ENCODE measurements around the gene PLK5.
"Not testable (repeated sequence)": the region's sequence is repeated elsewhere in the genome, so short reads cannot be mapped to it uniquely, and the experiment has no call there.

PLK5 gene

DNA sequence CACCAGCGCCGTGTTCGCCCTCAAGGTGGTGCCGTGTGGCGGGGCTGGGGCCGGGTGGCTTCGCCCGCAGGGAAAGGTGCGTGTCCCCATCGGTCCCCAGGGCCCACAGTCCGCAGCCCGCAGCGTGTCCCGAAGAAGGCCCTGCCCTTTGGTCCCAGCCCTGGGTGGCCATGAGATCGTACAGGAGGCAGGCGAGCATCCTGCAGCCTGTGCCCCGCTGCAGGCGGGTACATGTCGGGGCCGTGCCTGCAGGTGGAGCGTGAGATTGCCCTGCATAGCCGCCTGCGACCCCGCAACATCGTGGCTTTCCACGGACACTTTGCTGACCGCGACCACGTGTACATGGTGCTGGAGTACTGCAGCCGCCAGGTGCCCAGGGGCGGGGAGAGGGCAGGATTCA, 1.5 kb downstream of the PLK5 start:
- ATAC-seq (no peak), DNase-seq (ENCODE audit: low spot score in 2 of 2) (no peak)
- no peaks in the 10 kb centered on the region for H3K36me3 Mint-ChIP-seq
- H3K4me3 Mint-ChIP-seq: no peak overlapping the region
- H3K9me3 Mint-ChIP-seq: no peaks in the 10 kb centered on the region
- no peak overlapping the region for H3K27ac Mint-ChIP-seq
- peaks cover 9% of the 10 kb centered on the region for H3K4me1 Mint-ChIP-seq

DNA sequence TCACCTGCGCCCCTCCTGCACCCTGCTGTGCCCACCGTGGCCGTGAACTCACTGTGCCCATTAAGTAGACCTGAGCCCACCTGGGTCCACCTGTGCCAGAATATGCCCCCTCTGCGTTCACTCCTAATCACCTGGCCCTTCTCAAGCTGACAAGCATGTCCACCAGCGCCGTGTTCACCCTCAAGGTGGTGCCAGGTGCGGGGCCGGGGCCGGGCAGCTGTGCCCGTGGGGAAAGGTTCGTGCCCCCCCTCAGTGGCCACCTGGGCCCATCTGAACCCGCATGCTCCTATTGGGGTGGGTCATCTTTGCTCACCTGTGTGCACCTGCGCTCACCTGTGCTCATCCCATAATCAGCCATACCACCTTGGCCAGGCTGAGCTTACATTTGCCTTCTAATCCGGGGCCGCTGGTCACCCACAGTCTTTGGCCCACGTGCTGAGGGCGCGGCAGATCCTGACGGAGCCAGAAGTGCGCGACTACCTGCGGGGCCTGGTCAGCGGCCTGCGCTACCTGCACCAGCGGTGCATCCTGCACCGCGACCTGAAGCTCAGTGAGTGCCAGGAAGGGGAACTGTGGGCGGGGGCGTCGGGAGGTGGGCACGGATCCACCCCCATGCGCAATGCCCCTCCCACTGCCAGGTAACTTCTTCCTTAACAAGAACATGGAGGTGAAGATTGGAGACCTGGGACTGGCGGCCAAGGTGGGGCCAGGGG, 2.3 kb downstream of the PLK5 start:
- Mint-ChIP-seq H3K4me1 (peaks cover 9% of the 10 kb centered on the region), H3K4me3 (no peak overlapping the region), H3K9me3 (no peaks in the 10 kb centered on the region), H3K36me3 (no peaks in the 10 kb centered on the region), H3K27ac (no peak overlapping the region)
- ATAC-seq (no peak), DNase-seq (ENCODE audit: low spot score in 2 of 2) (no peak)

DNA sequence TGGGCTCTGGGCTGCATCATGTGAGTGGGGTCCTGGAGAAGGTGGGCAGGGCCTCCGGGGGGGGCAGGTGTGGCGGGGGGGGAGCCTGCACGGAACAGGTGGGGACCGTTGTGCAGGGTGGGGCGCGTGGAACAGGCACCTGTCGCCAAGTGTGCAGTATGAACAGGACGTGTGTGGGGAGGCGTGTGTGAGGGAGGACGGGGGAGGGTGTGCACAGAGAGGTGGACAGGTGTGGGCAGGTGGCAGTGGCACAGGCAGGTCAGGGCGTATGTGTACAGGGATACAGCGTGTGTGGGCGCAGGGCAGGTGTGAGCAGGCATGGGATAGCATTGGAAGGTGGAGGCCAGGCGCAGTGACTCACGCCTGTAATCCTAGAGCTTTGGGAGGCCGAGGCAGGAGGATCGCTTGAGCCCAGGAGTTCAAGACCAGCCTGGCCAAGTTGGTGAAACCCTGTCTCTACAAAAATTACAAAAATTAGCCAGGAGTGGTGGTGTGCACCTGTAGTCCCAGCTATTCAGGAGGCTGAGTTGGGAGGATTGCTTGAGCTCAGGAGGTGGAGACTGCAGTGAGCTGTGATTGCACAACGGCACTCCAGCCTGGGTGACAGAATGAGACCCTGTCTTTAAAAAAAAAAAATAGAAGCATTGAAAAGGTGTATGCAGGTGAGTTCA, 3.2 kb downstream of the PLK5 start:
- no peak overlapping the region for H3K4me3 Mint-ChIP-seq
- no peaks in the 10 kb centered on the region for H3K9me3 Mint-ChIP-seq
- no peak for DNase-seq (ENCODE audit: low spot score in 2 of 2)
- no peak for ATAC-seq
- no peaks in the 10 kb centered on the region for H3K36me3 Mint-ChIP-seq
- peaks cover 9% of the 10 kb centered on the region for H3K4me1 Mint-ChIP-seq
- no peak overlapping the region for H3K27ac Mint-ChIP-seq

DNA sequence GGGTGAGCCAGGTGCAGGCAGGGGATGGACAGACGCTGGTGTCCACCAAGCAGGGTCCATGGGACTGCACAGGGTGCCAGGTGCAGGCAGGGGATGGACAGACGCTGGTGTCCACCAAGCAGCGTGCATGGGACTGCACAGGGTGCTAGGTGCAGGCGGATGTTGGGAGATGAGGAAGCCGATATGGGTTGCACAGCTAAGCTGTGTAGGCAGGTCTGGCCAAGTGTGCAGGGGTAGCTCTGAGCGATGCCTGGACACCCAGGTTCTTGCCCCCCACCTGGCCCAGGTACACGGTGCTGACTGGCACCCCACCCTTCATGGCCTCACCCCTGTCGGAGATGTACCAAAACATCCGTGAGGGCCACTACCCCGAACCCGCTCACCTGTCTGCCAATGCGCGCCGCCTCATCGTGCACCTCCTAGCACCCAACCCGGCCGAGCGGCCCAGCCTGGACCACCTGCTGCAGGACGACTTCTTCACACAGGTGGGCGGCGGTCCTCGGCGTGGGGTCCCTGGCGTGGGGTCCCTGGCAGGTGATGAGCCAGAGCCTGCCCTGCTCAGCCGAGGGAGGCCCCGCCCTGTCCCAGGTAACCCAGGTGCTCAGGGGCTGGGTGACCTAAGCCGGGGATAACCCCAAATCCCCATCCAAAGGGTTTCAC, 3.9 kb downstream of the PLK5 start:
- no peak for DNase-seq (ENCODE audit: low spot score in 2 of 2)
- Mint-ChIP-seq H3K4me3 (no peak overlapping the region), H3K36me3 (no peaks in the 10 kb centered on the region), H3K27ac (no peak overlapping the region), H3K9me3 (no peaks in the 10 kb centered on the region), H3K4me1 (peaks cover 9% of the 10 kb centered on the region)
- no peak for ATAC-seq

DNA sequence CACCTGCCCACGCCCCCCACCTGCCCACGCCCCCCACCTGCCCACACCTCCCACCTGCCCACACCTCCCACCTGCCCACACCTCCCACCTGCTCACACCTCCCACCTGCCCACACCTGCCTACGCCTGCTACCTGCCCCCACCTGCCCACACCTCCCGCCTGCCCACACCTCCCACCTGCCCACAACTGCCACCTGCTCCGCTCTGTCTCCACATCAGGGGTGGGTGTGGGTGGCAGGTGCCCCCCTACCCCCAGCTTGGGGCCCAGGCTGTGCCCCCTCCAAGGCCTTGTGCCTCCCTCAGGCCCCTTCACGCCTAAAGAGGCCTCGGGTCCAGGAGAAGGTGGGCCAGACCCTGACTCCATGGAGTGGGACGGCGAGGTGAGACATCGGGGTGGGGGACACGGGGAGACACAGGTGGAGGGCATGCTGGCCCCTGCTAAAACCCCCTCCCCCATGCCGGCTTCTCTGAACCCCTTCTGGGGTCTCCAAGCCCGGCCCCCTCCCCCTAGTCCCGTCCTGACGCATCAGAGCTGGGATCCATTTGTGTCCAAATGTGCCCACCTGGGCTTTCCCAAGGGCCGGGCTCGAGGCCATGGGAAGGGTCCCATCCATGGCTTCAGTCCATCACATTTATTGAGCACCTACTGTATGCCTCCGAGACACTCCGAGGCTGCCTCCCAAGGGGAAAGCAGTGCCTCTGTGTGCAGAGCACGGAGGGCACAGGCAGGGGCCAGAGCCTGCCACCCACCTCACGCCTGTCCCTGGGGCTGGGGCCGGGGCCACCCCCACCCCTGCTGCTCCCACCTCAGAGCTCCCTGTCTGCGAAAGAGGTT, 4.9 kb downstream of the PLK5 start:
- ATAC-seq (no peak), DNase-seq (ENCODE audit: low spot score in 2 of 2) (no peak)
- H3K4me1 Mint-ChIP-seq: peaks cover 9% of the 10 kb centered on the region
- H3K9me3 Mint-ChIP-seq: no peaks in the 10 kb centered on the region
- H3K36me3 Mint-ChIP-seq: no peaks in the 10 kb centered on the region
- H3K4me3 Mint-ChIP-seq: no peak overlapping the region
- H3K27ac Mint-ChIP-seq: no peak overlapping the region

DNA sequence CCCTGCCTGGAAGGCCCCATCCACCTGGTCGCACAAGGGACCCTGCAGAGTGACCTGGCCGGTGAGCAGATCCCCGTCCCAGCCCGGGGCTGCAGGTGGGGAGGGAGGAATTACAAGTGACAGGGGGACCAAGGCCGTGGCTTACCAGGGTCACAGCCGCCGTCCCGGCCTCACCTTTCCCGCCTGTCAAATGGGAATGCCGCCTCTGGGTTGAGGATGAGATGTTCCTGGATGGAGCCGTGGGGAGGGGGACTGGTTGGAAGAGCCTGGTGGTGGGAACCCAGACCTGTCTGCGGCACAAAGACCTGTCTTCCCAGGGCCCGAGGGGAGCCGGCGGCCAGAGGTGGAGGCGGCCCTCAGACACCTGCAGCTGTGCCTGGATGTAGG, 5.5 kb downstream of the PLK5 start:
- Mint-ChIP-seq H3K9me3 (no peaks in the 10 kb centered on the region), H3K36me3 (no peaks in the 10 kb centered on the region), H3K27ac (no peak overlapping the region), H3K4me3 (no peak overlapping the region), H3K4me1 (peaks cover 7% of the 10 kb centered on the region)
- DNase-seq (ENCODE audit: low spot score in 2 of 2): no peak
- ATAC-seq: no peak

DNA sequence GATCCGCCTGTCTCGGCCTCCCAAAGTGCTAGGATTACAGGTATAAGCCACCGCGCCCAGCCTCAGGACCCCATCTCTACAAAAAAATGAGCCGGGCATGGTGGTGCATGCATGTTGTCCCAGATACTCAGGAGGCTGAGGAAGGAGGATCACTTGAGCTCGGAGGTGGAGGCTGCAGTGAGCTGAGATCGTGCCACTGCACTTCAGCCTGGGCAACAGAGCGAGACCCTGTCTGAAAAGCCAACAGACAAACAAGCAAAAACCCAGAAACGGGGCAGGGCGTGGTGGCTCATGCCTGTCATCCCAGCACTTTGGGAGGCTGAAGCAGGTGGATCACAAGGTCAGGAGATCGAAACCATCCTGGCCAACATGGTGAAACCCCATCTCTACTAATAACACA, 7.0 kb downstream of the PLK5 start:
- not testable (repeated sequence) for H3K27ac Mint-ChIP-seq; DNase-seq (ENCODE audit: low spot score in 2 of 2); H3K4me1 Mint-ChIP-seq; H3K4me3 Mint-ChIP-seq; H3K9me3 Mint-ChIP-seq; H3K36me3 Mint-ChIP-seq; ATAC-seq

DNA sequence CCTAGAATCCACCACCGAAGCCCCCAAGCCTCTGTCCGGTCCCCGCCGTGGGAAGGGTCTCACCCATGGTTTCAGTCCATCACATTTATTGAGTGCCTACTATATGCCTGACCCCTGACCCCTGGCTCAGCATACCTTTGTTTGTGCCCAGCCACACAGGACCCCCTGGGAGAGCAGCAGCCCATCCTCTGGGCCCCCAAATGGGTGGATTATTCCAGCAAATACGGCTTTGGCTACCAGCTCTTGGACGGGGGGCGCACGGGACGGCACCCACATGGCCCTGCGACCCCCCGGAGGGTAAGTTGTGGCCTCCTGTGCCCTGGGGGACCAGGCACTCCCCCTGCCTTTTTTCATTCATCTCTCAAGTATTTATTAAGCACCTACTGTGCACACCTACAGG, 7.7 kb downstream of the PLK5 start:
- Mint-ChIP-seq H3K4me1 (no peaks in the 10 kb centered on the region), H3K27ac (no peak overlapping the region), H3K4me3 (no peak overlapping the region), H3K9me3 (no peaks in the 10 kb centered on the region), H3K36me3 (no peaks in the 10 kb centered on the region)
- ATAC-seq (no peak), DNase-seq (ENCODE audit: low spot score in 2 of 2) (no peak)

DNA sequence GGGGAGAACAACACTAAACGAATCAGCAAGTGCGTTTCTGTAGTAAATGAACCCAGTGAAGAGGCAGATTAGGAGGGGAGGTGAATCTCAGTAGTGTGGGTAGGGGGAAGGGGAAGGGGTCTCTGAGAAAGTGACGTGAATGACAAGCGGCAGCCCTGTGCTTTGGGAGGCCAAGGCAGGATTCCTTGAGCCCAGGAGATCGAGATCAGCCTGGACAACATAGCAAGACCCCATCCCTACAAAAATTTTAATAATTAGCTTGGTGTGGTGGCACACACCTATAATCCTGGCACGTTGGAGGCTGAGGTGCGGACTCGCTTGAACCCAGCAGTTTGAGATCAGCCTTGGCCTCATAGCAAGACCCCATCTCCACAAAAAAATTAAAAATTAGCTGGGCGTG, 8.1 kb downstream of the PLK5 start:
- ATAC-seq (no peak), DNase-seq (ENCODE audit: low spot score in 2 of 2) (no peak)
- Mint-ChIP-seq H3K9me3 (no peaks in the 10 kb centered on the region), H3K4me1 (no peaks in the 10 kb centered on the region), H3K27ac (no peak overlapping the region), H3K4me3 (no peak overlapping the region), H3K36me3 (no peaks in the 10 kb centered on the region)

DNA sequence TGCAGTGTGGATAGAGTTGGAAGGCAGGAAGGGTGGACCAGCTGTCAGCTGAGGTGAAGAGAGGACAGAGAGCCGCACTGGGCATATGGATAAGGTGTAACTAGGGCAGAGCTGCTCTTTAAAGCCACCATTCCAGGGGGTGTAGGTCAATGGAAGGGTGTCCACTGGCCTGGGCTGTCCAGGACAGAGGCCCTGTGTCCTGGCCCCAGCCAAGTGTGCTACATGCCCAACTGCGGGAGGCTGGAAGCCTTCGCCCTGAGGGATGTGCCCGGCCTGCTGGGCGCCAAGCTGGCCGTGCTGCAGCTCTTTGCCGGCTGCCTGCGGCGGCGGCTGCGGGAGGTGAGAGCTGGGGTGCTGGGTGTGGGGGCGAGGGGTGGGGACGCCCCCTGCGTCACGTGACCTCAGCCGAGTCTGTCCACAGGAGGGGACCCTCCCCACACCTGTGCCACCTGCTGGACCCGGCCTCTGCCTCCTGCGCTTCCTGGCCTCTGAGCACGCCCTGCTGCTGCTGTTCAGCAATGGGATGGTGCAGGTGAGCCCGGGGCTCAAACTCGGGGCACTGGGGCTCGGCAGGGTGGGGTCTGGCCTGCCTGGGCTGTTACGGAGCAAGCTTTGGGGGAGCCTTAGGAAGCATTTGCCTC, 9.8 kb downstream of the PLK5 start:
- Mint-ChIP-seq H3K4me3 (no peak overlapping the region), H3K36me3 (no peaks in the 10 kb centered on the region), H3K9me3 (no peaks in the 10 kb centered on the region), H3K4me1 (no peaks in the 10 kb centered on the region), H3K27ac (no peak overlapping the region)
- no peak for DNase-seq (ENCODE audit: low spot score in 2 of 2)
- ATAC-seq: no peak

DNA sequence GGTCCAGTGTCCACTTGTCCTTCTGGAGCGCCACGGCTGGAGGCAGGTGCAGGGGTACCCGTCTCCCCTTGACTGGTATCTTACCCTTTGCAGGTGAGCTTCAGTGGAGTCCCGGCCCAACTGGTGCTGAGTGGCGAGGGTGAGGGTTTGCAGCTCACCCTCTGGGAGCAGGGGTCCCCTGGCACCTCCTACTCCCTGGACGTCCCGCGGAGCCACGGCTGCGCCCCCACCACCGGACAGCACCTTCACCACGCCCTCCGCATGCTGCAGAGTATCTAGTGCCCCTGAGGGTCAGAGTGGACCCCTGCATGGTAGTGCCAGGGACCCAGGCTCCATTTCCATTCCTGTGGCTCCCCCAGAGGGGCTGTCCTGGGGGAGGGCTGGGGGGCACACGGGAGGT, 11.1 kb downstream of the PLK5 start:
- Mint-ChIP-seq H3K4me3 (no peak overlapping the region), H3K9me3 (no peaks in the 10 kb centered on the region), H3K4me1 (no peaks in the 10 kb centered on the region), H3K27ac (no peak overlapping the region), H3K36me3 (no peaks in the 10 kb centered on the region)
- no peak for ATAC-seq
- no peak for DNase-seq (ENCODE audit: low spot score in 2 of 2)

DNA sequence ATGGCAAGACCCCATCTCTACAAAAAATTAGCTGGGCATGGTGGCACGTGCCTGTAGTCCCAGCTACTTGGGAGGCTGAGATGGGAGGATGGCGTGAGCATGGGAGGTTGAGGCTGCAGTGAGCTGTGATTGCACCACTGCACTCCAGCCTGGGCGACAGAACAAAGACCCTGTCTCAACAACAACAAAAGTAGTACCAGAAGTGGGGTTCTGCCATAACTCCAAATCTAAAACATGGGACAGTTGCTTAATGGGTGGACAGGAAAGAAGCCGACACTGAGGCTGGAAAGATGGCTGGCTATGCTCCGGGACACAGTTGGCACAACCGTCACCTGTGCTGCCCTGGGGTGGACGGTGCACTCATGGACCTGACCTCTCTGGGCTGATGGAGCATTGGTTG, 11.8 kb downstream of the PLK5 start:
- H3K27ac Mint-ChIP-seq; H3K9me3 Mint-ChIP-seq; H3K36me3 Mint-ChIP-seq; H3K4me1 Mint-ChIP-seq; H3K4me3 Mint-ChIP-seq; DNase-seq (ENCODE audit: low spot score in 2 of 2); ATAC-seq: not testable (repeated sequence)

DNA sequence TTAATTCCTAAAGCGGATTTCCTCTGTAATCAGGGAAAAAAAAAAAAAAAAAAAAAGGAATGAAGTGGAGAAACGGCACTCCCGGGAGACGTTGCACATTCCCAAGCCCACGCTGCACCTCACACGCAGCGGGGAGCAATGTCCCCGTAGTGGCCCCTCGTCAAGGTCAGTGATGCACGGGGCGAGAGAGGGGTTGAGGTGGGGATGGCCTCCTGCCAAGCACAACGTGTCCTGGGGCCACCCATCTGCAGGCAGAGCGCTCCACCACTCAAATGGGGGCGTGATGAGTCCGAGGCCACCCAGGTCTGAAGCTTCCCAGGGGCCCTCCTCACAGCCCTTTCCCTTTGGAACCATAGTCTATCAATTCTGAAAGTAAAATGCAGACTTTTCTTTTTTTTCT, 15.1 kb downstream of the PLK5 start:
- no peaks in the 10 kb centered on the region for H3K9me3 Mint-ChIP-seq
- no peak overlapping the region for H3K27ac Mint-ChIP-seq
- H3K4me3 Mint-ChIP-seq: no peak overlapping the region
- DNase-seq (ENCODE audit: low spot score in 2 of 2) (no peak), ATAC-seq (no peak)
- no peaks in the 10 kb centered on the region for H3K36me3 Mint-ChIP-seq
- H3K4me1 Mint-ChIP-seq: no peaks in the 10 kb centered on the region

DNA sequence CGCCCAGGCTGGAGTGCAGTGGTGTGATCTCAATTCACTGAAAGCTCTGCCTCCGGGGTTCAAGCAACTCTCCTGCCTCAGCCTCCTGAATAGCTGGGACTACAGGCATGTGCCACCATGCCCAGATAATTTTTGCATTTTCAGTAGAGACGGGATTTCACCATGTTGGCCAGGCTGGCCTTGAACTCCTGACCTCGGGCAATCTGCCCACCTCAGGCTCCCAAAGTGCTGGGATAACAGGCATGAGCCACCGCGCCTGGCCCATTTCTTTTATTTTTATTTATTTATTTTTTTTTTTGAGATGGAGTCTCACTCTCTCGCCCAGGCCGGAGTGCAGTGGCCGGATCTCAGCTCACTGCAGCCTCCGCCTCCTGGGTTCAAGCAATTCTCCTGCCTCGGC, 15.9 kb downstream of the PLK5 start:
- H3K36me3 Mint-ChIP-seq; H3K27ac Mint-ChIP-seq; H3K9me3 Mint-ChIP-seq; DNase-seq (ENCODE audit: low spot score in 2 of 2); H3K4me1 Mint-ChIP-seq; ATAC-seq; H3K4me3 Mint-ChIP-seq: not testable (repeated sequence)

DNA sequence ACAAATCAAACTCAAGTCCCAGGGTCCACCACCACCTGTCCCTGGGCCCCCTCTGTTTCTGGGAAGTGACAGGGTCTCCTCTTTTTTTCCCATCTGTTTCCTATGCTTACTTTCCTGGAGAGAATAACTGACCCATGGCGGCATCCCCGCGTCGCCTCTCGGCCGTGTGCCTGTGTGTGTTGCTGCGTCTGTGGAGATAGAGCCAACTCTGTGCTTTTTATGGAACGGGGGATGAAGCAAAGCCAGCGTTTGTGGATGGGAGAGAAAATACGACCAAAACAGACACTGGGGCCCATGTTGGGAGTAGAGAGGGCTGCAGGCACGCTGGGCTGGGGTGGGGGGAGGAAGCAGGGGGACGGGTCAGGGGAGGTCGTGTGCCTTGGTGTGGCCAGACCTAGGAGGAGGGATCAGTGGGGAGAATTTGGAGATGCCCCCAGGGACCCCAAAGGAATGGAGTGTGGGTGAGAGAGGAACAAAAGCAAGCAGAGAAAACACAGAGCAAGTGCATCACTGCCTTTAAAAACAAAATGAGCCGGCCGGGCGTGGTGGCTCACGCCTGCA, 16.6 kb downstream of the PLK5 start:
- no peaks in the 10 kb centered on the region for H3K9me3 Mint-ChIP-seq
- H3K27ac Mint-ChIP-seq: no peak overlapping the region
- DNase-seq (ENCODE audit: low spot score in 2 of 2) (no peak), ATAC-seq (no peak)
- no peak overlapping the region for H3K4me3 Mint-ChIP-seq
- H3K4me1 Mint-ChIP-seq: no peaks in the 10 kb centered on the region
- no peaks in the 10 kb centered on the region for H3K36me3 Mint-ChIP-seq
